Omental fat pad (tissue), 4 donors: ENCODE measurements around the gene DCLK1. TPM values are rescaled to one million over a fixed set of nuclear protein-coding genes. Genes with fewer than 3 reads are reported as not detected.

ENCODE experiments used
- ATAC-seq: fragments of 150-250 bp; one replicate; pipeline ENCODE4 v1.9.1; 2016; ENCODE audit warnings: mild to moderate bottlenecking, moderate library complexity; ENCODE audit not compliant: low FRiP score
- DNase-seq: peaks from one replicate; pipeline ENCODE4 v3.0.0-alpha.2; 2019; ENCODE audit warnings: low spot score
- total RNA-seq, 4 donors: library from RNA; depleted of rRNA; stranded (reverse); fragments of >200 nt; gene quantifications; one replicate each; pipeline ENCODE4 v1.1.0, GENCODE V29; 2016
- TF ChIP-seq, protein P1 (sequence below), 3 donors: fragments of 450-650 bp; IDR thresholded peaks; one replicate each; pipeline ENCODE4 v1.5.1; 2016 to 2017; ENCODE audit warnings: antibody characterized with exemption in 3 of 3, mild to moderate bottlenecking in 3 of 3, moderate library complexity in 2 of 3

DCLK1 gene
- total RNA-seq, 4 donors from 2014 or later = 13.9 to 206 (median 30.5) TPM

DNA sequence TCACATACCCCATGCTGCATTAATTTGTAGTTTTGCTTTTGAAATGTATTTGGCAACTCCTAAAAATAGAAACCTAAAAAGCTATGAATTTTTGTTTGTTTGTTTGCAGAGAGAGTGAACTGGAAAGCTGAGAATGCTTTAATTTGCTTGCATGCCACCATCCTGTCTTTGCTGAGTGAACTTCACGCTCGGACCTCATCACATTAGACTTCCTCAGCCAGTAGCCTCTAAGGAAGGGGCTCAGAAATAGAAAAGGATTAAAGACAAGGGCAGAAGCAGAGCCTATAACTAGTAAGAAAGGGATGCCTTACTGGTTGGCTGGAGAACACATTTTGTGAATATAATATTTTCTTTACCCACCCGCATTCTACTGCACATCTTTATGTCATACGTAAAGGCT, 275.1 kb downstream of the DCLK1 start:
- TF ChIP-seq, protein P1, sequence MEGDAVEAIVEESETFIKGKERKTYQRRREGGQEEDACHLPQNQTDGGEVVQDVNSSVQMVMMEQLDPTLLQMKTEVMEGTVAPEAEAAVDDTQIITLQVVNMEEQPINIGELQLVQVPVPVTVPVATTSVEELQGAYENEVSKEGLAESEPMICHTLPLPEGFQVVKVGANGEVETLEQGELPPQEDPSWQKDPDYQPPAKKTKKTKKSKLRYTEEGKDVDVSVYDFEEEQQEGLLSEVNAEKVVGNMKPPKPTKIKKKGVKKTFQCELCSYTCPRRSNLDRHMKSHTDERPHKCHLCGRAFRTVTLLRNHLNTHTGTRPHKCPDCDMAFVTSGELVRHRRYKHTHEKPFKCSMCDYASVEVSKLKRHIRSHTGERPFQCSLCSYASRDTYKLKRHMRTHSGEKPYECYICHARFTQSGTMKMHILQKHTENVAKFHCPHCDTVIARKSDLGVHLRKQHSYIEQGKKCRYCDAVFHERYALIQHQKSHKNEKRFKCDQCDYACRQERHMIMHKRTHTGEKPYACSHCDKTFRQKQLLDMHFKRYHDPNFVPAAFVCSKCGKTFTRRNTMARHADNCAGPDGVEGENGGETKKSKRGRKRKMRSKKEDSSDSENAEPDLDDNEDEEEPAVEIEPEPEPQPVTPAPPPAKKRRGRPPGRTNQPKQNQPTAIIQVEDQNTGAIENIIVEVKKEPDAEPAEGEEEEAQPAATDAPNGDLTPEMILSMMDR (IDR thresholded peaks at IDR 0.05) = no peak
- ATAC-seq (no peak), DNase-seq (no peak)

DNA sequence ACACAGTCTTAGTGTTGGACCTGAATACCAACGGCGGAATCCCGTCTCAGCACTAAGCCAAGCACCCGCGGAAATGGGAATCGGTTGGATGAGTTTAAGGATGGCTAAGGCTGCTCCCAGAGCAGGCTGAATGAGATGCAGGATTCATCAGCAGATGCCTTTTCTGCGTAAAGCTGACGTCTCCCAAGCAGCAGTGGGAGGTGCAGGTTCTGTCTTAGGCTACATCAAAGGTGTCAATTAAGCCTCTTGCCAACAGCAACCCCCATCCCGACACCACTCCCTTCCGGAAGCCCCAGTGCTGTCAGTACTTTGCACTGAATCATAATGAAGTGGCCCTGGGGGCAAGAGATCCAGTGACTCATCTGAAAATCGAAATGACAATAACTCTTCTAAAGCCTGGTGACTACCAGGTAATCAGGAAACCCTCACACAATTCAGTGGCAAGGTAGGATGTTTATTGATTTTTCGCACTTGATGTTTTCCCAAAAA, 275.6 kb downstream of the DCLK1 start:
- no peak for ATAC-seq
- TF ChIP-seq, protein P1 (IDR thresholded peaks at IDR 0.05) = no peak
- DNase-seq = no peak

DNA sequence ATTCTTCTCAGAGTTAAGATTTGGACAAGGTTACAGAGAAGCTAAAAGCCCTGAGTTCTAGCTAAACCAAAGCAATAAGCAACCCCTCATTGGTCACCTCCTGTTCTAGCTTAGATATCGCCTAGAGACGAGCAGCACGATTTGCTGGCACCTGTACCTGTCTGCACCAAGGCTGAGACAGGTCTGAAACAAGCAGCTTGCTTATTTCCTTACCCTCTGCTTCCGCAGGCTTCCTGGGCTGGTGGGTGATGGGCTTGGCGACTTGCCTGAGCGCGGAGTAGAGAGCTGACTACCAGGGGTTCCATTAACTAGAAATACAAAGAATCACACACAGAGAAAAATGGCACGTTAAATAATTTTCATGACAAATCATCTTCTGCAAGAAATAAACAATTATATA, 276.9 kb downstream of the DCLK1 start:
- DNase-seq = no peak
- ATAC-seq = no peak
- TF ChIP-seq, protein P1 (IDR thresholded peaks at IDR 0.05) = no peak

DNA sequence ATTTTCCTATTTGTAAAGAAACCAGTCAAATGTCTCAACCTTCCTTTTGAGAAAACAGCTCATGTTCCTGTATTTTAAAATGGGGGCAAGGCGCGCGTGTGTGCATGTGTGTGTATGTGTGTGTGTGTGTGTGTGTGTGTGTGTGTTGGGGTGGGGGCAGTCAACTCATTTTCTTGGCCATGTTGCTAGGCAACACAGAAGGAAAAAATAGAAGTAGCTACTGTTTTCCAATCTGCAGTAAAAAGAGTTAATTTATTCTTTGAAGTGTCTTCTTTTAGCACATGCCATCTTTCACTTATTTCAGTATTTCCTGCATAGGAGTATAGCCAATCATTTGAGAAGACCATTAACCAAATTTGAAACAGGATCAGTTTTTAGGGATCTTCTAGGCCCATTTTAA, 279.3 kb downstream of the DCLK1 start:
- TF ChIP-seq, protein P1 (IDR thresholded peaks at IDR 0.05) = no peak
- DNase-seq (no peak), ATAC-seq (no peak)

DNA sequence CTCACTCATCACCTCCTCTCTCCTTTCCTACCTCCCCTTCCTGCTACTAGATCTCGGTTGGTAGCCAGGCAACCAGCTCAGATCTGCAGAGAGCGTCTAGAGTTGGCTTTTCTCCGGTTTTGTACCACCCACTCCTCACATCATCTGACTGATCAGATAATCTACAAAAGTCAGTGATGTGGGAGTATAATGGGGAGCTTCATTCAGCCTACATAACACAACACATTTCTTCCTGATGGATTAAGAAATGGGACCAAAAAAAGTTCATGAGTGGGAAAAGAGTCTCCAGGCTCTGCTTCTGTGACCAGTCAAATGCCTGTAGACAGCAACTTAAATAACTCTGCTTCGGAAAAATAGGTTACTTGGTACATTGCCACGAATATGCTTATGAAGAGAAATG, 279.8 kb downstream of the DCLK1 start:
- TF ChIP-seq, protein P1 (IDR thresholded peaks at IDR 0.05) = no peak
- ATAC-seq = no peak
- DNase-seq = no peak

DNA sequence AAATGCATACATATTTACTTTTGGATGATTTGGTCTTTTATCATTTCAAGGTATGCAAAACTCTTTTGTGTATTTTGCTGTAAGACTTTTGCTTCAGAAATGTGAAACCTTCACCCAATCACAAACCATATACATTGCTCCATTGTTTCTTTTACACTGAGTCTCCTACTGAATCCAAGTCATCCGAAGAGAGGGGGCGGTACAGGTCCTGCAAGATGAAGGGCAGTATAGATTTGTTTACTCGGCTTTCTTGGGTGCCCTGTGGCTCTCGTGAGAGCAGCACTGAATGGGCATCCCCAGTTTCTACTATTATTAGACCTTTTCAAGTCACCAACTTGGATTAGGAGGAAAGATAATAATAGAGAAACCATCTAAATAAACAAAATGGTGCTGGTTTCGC, 280.6 kb downstream of the DCLK1 start:
- TF ChIP-seq, protein P1 (IDR thresholded peaks at IDR 0.05) = no peak
- DNase-seq (no peak), ATAC-seq (no peak)

DNA sequence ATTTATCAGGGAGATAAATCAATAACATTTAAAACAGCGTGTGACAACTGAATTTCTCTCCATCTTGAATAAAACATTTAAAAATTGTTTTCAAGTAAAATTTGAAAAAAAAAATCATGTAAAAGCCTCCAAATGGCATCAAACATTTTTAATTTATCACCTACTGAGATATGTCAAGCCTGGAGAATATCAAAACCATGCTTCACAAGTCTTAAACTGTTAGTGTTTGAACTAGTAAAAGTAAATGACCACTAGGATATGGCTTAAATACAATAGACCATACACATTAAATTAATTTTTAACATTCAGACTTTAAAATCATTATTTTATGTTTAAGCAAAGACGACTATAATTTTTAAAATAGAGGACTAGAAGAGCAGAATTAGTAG, 281.9 kb downstream of the DCLK1 start:
- TF ChIP-seq, protein P1 (IDR thresholded peaks at IDR 0.05) = no peak
- DNase-seq = no peak
- no peak for ATAC-seq
